GM12891 (cell line): Measurements from ENCODE around the gene MKX.

ENCODE experiments used
- PAX5 ChIP-seq: IDR thresholded peaks from 2 replicates; pipeline ENCODE4 v1.6.1; 2011; ENCODE audit warnings: low read length, moderate library complexity, mild to moderate bottlenecking; ENCODE audit not compliant: insufficient read depth, severe bottlenecking
- POLR2A ChIP-seq: IDR thresholded peaks from 2 replicates; pipeline ENCODE4 v1.6.1; 2011; ENCODE audit warnings: low read depth, low read length, control low read depth
- POLR2AphosphoS5 ChIP-seq: IDR thresholded peaks from 2 replicates; pipeline ENCODE4 v1.6.1; 2011; ENCODE audit warnings: low read depth, low read length, control low read depth
- POU2F2 ChIP-seq: IDR thresholded peaks from 2 replicates; pipeline ENCODE4 v1.6.1; 2011; ENCODE audit warnings: low read depth, mild to moderate bottlenecking, control low read depth, low read length, moderate library complexity
- SPI1 ChIP-seq: IDR thresholded peaks from 2 replicates; pipeline ENCODE4 v1.6.1; 2011; ENCODE audit warnings: low read depth, low read length, control low read depth
- TAF1 ChIP-seq: IDR thresholded peaks from 2 replicates; pipeline ENCODE4 v1.6.1; 2011; ENCODE audit warnings: low read depth, low read length, control low read depth

- TF ChIP-seq POLR2A (no peak), POLR2AphosphoS5 (no peak), TAF1 (no peak), POU2F2 (no peak), PAX5 (no peak), SPI1 (no peak)
Measured at GRCh38 chr10:27688991-27689390, 56.6 kb downstream of the MKX start.
